H1 (cell line): ENCODE results near the gene CTNNA3. TPM values are rescaled to one million over a fixed set of nuclear protein-coding genes. Genes with fewer than 3 reads are reported as not detected.
A peak's percentile ranks its signal among the peaks of the same experiment; 100 is the strongest.

Source experiments
- CTCF ChIA-PET: fragments of 300-600 bp; sonication (Branson Sonifier 250); formaldehyde crosslinking; loops from one replicate; lab custom pipeline; 2021; ENCODE audit not compliant: partially characterized antibody; lab: Charles Lee
- POLR2A ChIA-PET: fragments of 300-600 bp; sonication (Branson Sonifier 250); formaldehyde crosslinking; loops from one replicate; lab custom pipeline; 2021; ENCODE audit warnings: inconsistent platforms; ENCODE audit not compliant: partially characterized antibody; lab: Charles Lee
- DNase-seq, 2 experiments: peaks; one replicate each; pipeline versions ENCODE4 v3.0.0 to v3.0.0-alpha.2; 2010 to 2022; ENCODE audit warnings: low spot score in 2 of 2, low read depth in 1 of 2, mixed read lengths in 1 of 2
- FAIRE-seq: peaks from 2 replicates; lab custom pipeline; 2011; peaks lifted over from hg19 to GRCh38; lab: Jason Lieb, UNC
- H2AFZ ChIP-seq: 2 replicates; pipeline ENCODE4 v1.8.1; 2012; ENCODE audit warnings: low read length, inconsistent platforms
- H2AK5ac ChIP-seq: 2 replicates; pipeline ENCODE4 v1.6.1; 2013; ENCODE audit warnings: low read depth, low read length
- H2BK120ac ChIP-seq: replicated peaks from 2 replicates; pipeline ENCODE3; 2013; ENCODE audit warnings: low read depth, low read length, inconsistent platforms
- H2BK12ac ChIP-seq: 2 replicates; pipeline ENCODE4 v1.6.1; 2013; ENCODE audit warnings: low read depth, low read length
- H2BK15ac ChIP-seq: 2 replicates; pipeline ENCODE4 v1.6.1; 2013; ENCODE audit warnings: low read length
- H2BK20ac ChIP-seq: 2 replicates; pipeline ENCODE4 v1.6.1; 2013; ENCODE audit warnings: low read length
- H2BK5ac ChIP-seq: 2 replicates; pipeline ENCODE4 v1.6.1; 2013; ENCODE audit warnings: low read depth, low read length
- H3K14ac ChIP-seq: 2 replicates; pipeline ENCODE4 v1.6.1; 2013; ENCODE audit warnings: inconsistent platforms; ENCODE audit not compliant: insufficient read length
- H3K18ac ChIP-seq: 2 replicates; pipeline ENCODE4 v1.6.1; 2013; ENCODE audit warnings: low read length; ENCODE audit errors: extremely low read depth
- H3K23ac ChIP-seq: 2 replicates; pipeline ENCODE4 v1.6.1; 2013; ENCODE audit warnings: inconsistent platforms; ENCODE audit not compliant: insufficient read length
- H3K23me2 ChIP-seq: 2 replicates; pipeline ENCODE4 v1.6.1; 2013; ENCODE audit warnings: low read depth, low read length
- H3K27ac ChIP-seq: 2 replicates; pipeline ENCODE4 v1.6.1; 2011; ENCODE audit warnings: low read depth, low read length, inconsistent platforms
- H3K27me3 ChIP-seq, 4 experiments: replicated peaks in 1 of 4; 1 replicate in 1 of 4; 2 replicates in 3 of 4; pipeline versions ENCODE4 v1.6.1 to v1.8.1; 2011 to 2013; ENCODE audit warnings: low read length in 3 of 4, mild to moderate bottlenecking in 3 of 4, inconsistent platforms in 2 of 4, mixed read lengths in 2 of 4, moderate library complexity in 1 of 4; ENCODE audit not compliant: control insufficient read depth in 3 of 4, insufficient read depth in 3 of 4; ENCODE audit errors: extremely low read depth in 1 of 4
- H3K36me3 ChIP-seq, 4 experiments: 2 replicates each; pipeline versions ENCODE4 v1.6.1 to v1.8.1; 2011 to 2013; ENCODE audit warnings: mild to moderate bottlenecking in 4 of 4, low read length in 3 of 4, moderate library complexity in 2 of 4, control low read depth in 1 of 4, inconsistent platforms in 1 of 4; ENCODE audit not compliant: insufficient read depth in 4 of 4, control insufficient read depth in 2 of 4
- H3K4ac ChIP-seq: replicated peaks from 2 replicates; pipeline ENCODE3; 2013; ENCODE audit warnings: low read length, low read depth, mixed read lengths, inconsistent platforms; ENCODE audit not compliant: insufficient read length
- H3K4me1 ChIP-seq, 4 experiments: replicated peaks in 1 of 4; 1 replicate in 1 of 4; 2 replicates in 3 of 4; pipeline versions ENCODE4 v1.6.1 to v1.8.1; 2011 to 2013; ENCODE audit warnings: low read length in 3 of 4, inconsistent platforms in 2 of 4, mixed read lengths in 1 of 4; ENCODE audit not compliant: insufficient read depth in 4 of 4, control insufficient read depth in 3 of 4
- H3K4me2 ChIP-seq, 2 experiments: 2 replicates each; pipeline versions ENCODE4 v1.6.1 to v1.8.1; 2011 to 2013; ENCODE audit warnings: low read depth in 2 of 2, low read length in 2 of 2, control low read depth in 1 of 2, inconsistent platforms in 1 of 2, mild to moderate bottlenecking in 1 of 2; ENCODE audit not compliant: insufficient read depth in 1 of 2
- H3K4me3 ChIP-seq, 4 experiments: fragments of 200-600, 300-600 bp in 1 of 4; sonication (generic), shearing (Covaris generic), sonication (Bioruptor Twin) in 1 of 4; 2 replicates each; pipeline versions ENCODE4 v1.5.1 to v1.8.1; 2011 to 2016; ENCODE audit warnings: low read length in 4 of 4, low read depth in 3 of 4, control low read depth in 2 of 4, inconsistent platforms in 2 of 4, mild to moderate bottlenecking in 2 of 4, mixed read lengths in 1 of 4, moderate library complexity in 1 of 4; ENCODE audit not compliant: insufficient read depth in 2 of 4; ENCODE audit errors: extremely low read depth in 1 of 4
- H3K56ac ChIP-seq: replicated peaks from 2 replicates; pipeline ENCODE3; 2013; ENCODE audit warnings: low read depth, mild to moderate bottlenecking, mixed read lengths, low read length, inconsistent platforms; ENCODE audit not compliant: insufficient read length
- H3K79me1 ChIP-seq: 2 replicates; pipeline ENCODE4 v1.6.1; 2013; ENCODE audit warnings: low read depth, low read length, control low read depth
- H3K79me2 ChIP-seq, 2 experiments: 2 replicates each; pipeline versions ENCODE4 v1.6.1 to v1.8.1; 2012 to 2013; ENCODE audit warnings: low read length in 2 of 2, mild to moderate bottlenecking in 2 of 2, inconsistent platforms in 1 of 2; ENCODE audit not compliant: insufficient read depth in 2 of 2, control insufficient read depth in 1 of 2
- H3K9ac ChIP-seq, 4 experiments: replicated peaks in 1 of 4; 1 replicate in 1 of 4; 2 replicates in 3 of 4; pipeline versions ENCODE4 v1.6.1 to v1.8.1; 2011 to 2013; ENCODE audit warnings: low read depth in 3 of 4, low read length in 3 of 4, control low read depth in 2 of 4, mild to moderate bottlenecking in 2 of 4, moderate library complexity in 2 of 4, inconsistent platforms in 1 of 4; ENCODE audit errors: extremely low read depth in 1 of 4
- H3K9me3 ChIP-seq, 2 experiments: 2 replicates each; pipeline versions ENCODE4 v1.6.1 to v1.8.1; 2012 to 2013; ENCODE audit warnings: mild to moderate bottlenecking in 2 of 2, moderate library complexity in 2 of 2, control low read depth in 1 of 2, inconsistent platforms in 1 of 2, low read depth in 1 of 2, low read length in 1 of 2, mixed read lengths in 1 of 2; ENCODE audit not compliant: insufficient read depth in 2 of 2
- H4K20me1 ChIP-seq, 2 experiments: replicated peaks in 1 of 2; 2 replicates each; pipeline versions ENCODE3 to v1.8.1; 2011 to 2013; ENCODE audit warnings: inconsistent platforms in 2 of 2, low read length in 2 of 2, mild to moderate bottlenecking in 1 of 2; ENCODE audit not compliant: insufficient read depth in 2 of 2, control insufficient read depth in 1 of 2
- H4K5ac ChIP-seq: 2 replicates; pipeline ENCODE4 v1.6.1; 2013; ENCODE audit warnings: low read length, low read depth, mixed read lengths, inconsistent platforms; ENCODE audit not compliant: insufficient read length
- H4K8ac ChIP-seq: 2 replicates; pipeline ENCODE4 v1.8.0; 2013; ENCODE audit warnings: mild to moderate bottlenecking, moderate library complexity, low read length, inconsistent platforms; ENCODE audit not compliant: insufficient read depth; ENCODE audit errors: extremely low read depth
- H4K91ac ChIP-seq: replicated peaks from 2 replicates; pipeline ENCODE3; 2013; ENCODE audit warnings: low read length, mixed read lengths, inconsistent platforms; ENCODE audit not compliant: insufficient read length
- CTCF ChIP-seq, 3 experiments: IDR thresholded peaks; 1 replicate in 2 of 3; 2 replicates in 1 of 3; pipeline versions ENCODE4 v1.5.1 to v1.6.1; 2011; ENCODE audit warnings: low read length in 3 of 3, mild to moderate bottlenecking in 3 of 3, inconsistent platforms in 2 of 3, low read depth in 1 of 3, moderate library complexity in 1 of 3; ENCODE audit not compliant: insufficient read depth in 1 of 3; ENCODE audit errors: control extremely low read depth in 1 of 3
- NANOG ChIP-seq: IDR thresholded peaks from 2 replicates; pipeline ENCODE4 v1.6.1; 2011; ENCODE audit warnings: low read length, low read depth, mild to moderate bottlenecking, inconsistent platforms; ENCODE audit not compliant: insufficient read depth, poor library complexity, severe bottlenecking
- RAD21 ChIP-seq, 2 experiments: IDR thresholded peaks in 1 of 2; conservative IDR thresholded peaks in 1 of 2; 2 replicates each; pipeline ENCODE4 v1.6.1; 2011; ENCODE audit warnings: low read depth in 2 of 2, low read length in 2 of 2, improper control_type of control experiment in 1 of 2, inconsistent platforms in 1 of 2, mild to moderate bottlenecking in 1 of 2, moderate library complexity in 1 of 2
- SP1 ChIP-seq: IDR thresholded peaks from 2 replicates; pipeline ENCODE4 v1.6.1; 2011; ENCODE audit warnings: low read depth, low read length
- WGBS, 2 experiments: shearing (Covaris generic) in 1 of 2; methylation state at CpG; one replicate each; pipeline versions ENCODE4 v1.1.6 to v1.1.7; 2013 to 2015; ENCODE audit warnings: low lambda C conversion rate in 2 of 2, mixed read lengths in 2 of 2, inconsistent platforms in 1 of 2, low coverage in 1 of 2, missing lambda C conversion rate in 1 of 2; ENCODE audit not compliant: insufficient replicate concordance in 2 of 2, insufficient coverage in 1 of 2, insufficient read length in 1 of 2; ENCODE audit errors: extremely low coverage in 1 of 2, missing lambda C conversion rate in 1 of 2; 5-methylcytosine and 5-hydroxymethylcytosine counted together
- polyA plus RNA-seq, 7 experiments: library from polyadenylated mRNA; depleted of rRNA in 3 of 7; stranded (reverse) in 5 of 7; unstranded in 2 of 7; fragments of >200 nt in 5 of 7; fragments of 200-250 nt in 2 of 7; gene quantifications; 1 replicate in 5 of 7; 2 replicates in 1 of 7; 4 replicates in 1 of 7; pipeline versions ENCODE4 v1.2.1 to v1.2.3, GENCODE V29; 2011 to 2013; ENCODE audit warnings: missing spikeins in 2 of 7, mixed read lengths in 2 of 7
- total RNA-seq: library from RNA; stranded (reverse); fragmentation: NEBNext Ultra II Directional; extraction: Animal tissue kit (Norgen Biotek cat#: 25700); gene quantifications from 2 replicates; pipeline ENCODE4 v1.2.1, GENCODE V29; 2021

Gene CTNNA3
- total and polyA plus RNA-seq, 2 of the 8 experiments (the other 6 are each of a cell fraction or from before 2014, with no cell fraction given) = 1.3 to 1.5 TPM

- H3K18ac ChIP-seq = no peak overlapping the region
- ChIA-PET POLR2A (no interaction called here), CTCF (interaction anchor here (0.6 to 4.1 kb wide), 38 partner anchors 9 to 1119 kb away, joined by 3 to 82 read pairs (median 6); no protein-coding TSS in a partner anchor)
- no peak overlapping the region for H3K4me2 ChIP-seq
- H4K8ac ChIP-seq = no peak overlapping the region
- TF ChIP-seq NANOG (no peak), RAD21 (IDR thresholded peaks at IDR 0.05 in 1 of 2, conservative IDR thresholded peaks at IDR 0.05 in 1 of 2; ENCODE audit: low read depth in 2 of 2, low read length in 2 of 2) (peak; percentile 64 to 67), CTCF (IDR thresholded peaks at IDR 0.05; ENCODE audit: control extremely low read depth in 1 of 3, insufficient read depth in 1 of 3, low read depth in 1 of 3, low read length in 3 of 3) (peak in 2 of 3 experiments; percentile 57 to 59; a peak in 3 of 4 replicates), SP1 (no peak)
- TF ChIP-seq, all 59 proteins: peak for 2
- peaks cover 6 to 13% of the 10 kb centered on the region in 2 experiments; a peak in 3 of 4 replicates for H3K9me3 ChIP-seq
- no peaks in the 10 kb centered on the region for H3K36me3 ChIP-seq
- H2BK12ac ChIP-seq = no peak overlapping the region
- no peak overlapping the region for H2BK120ac ChIP-seq
- DNase-seq = no peak
- no peak overlapping the region for H3K4me3 ChIP-seq
- no peak overlapping the region for H2AK5ac ChIP-seq
- no peaks in the 10 kb centered on the region for H3K79me2 ChIP-seq
- no peak overlapping the region for H4K5ac ChIP-seq
- no peaks in the 10 kb centered on the region for H3K79me1 ChIP-seq
- H2BK20ac ChIP-seq = no peak overlapping the region
- no peak overlapping the region for H4K91ac ChIP-seq
- no peak overlapping the region for H3K14ac ChIP-seq
- no peaks in the 10 kb centered on the region for H3K27me3 ChIP-seq
- no peaks in the 10 kb centered on the region for H3K4me1 ChIP-seq
- no peak overlapping the region for H3K4ac ChIP-seq
- no peaks in the 10 kb centered on the region for H3K23me2 ChIP-seq
- H2BK15ac ChIP-seq = no peak overlapping the region
- peak; percentile 45 for FAIRE-seq
- H2BK5ac ChIP-seq = no peak overlapping the region
- H3K56ac ChIP-seq = no peak overlapping the region
- peak overlapping the region; percentile 97; the same call in 1 of the 2 replicates for H2AFZ ChIP-seq
- WGBS, 2 experiments = 32% methylated on average over 2 of the region's 2 CpGs; no CpG with 5 or more reads in 1 of the 2 experiments
- no peak overlapping the region for H3K23ac ChIP-seq
- no peak overlapping the region for H3K9ac ChIP-seq
- H3K27ac ChIP-seq = no peak overlapping the region
- no peaks in the 10 kb centered on the region for H4K20me1 ChIP-seq
These were observed 1.7 kb upstream of the CTNNA3 start for GRCh38 chr10:67697724-67698131.
